Prostate gland (tissue), 2 donors: ENCODE results near the gene FAM174C. TPM values are rescaled to one million over a fixed set of nuclear protein-coding genes. Genes with fewer than 3 reads are reported as not detected.

ENCODE experiments used
- DNase-seq: peaks from one replicate; pipeline ENCODE4 v3.0.0-alpha.2; 2019; ENCODE audit warnings: low spot score
- H3K27ac ChIP-seq, 2 donors: fragments of 200-600 bp; sonication (generic); 2 replicates each; pipeline ENCODE4 v1.5.1; 2017 to 2019
- H3K27me3 ChIP-seq: fragments of 200-600 bp; sonication (generic); replicated peaks from 2 replicates; pipeline ENCODE4 v1.5.1; 2019; ENCODE audit not compliant: insufficient read depth
- H3K36me3 ChIP-seq, 2 donors: fragments of 200-600 bp; sonication (generic); 1 replicate in 1 of 2; 2 replicates in 1 of 2; pipeline versions ENCODE4 v1.5.1 to v1.8.1; 2017 to 2019
- H3K4me1 ChIP-seq: fragments of 200-600 bp; sonication (generic); replicated peaks from 2 replicates; pipeline ENCODE4 v1.5.1; 2019
- H3K4me3 ChIP-seq, 2 donors: fragments of 200-600 bp; sonication (generic); 2 replicates each; pipeline ENCODE4 v1.5.1; 2017 to 2019
- H3K9me3 ChIP-seq: fragments of 200-600 bp; sonication (generic); 2 replicates; pipeline ENCODE4 v1.5.1; 2017
- CTCF ChIP-seq, 4 experiments: fragments of 200-600 bp in 2 of 4; fragments of 450-650 bp in 2 of 4; sonication (generic) in 2 of 4; IDR thresholded peaks; 1 replicate in 3 of 4; 2 replicates in 1 of 4; pipeline ENCODE4 v1.5.1; 2016 to 2019; ENCODE audit warnings: antibody characterized with exemption in 4 of 4, mild to moderate bottlenecking in 2 of 4, moderate library complexity in 2 of 4
- POLR2A ChIP-seq: fragments of 450-650 bp; IDR thresholded peaks from one replicate; pipeline ENCODE4 v1.6.1; 2016; ENCODE audit warnings: antibody characterized with exemption, mild to moderate bottlenecking
- POLR2AphosphoS5 ChIP-seq: sonication (generic); formaldehyde crosslinking; IDR thresholded peaks from one replicate; pipeline ENCODE4 v1.6.1; 2017; ENCODE audit warnings: antibody characterized with exemption
- WGBS: methylation state at CpG from one replicate; pipeline ENCODE4 v1.1.5; 2018; 5-methylcytosine and 5-hydroxymethylcytosine counted together
- intact Hi-C: fragments of 100-400 bp; cut with DNase I; formaldehyde crosslinking; loops from one replicate; pipeline ENCODE4 v1.14.2; 2022
- total RNA-seq, 2 donors: library from RNA; depleted of rRNA; stranded (reverse); fragments of >200 nt; gene quantifications; one replicate each; pipeline ENCODE4 v1.1.0, GENCODE V29; 2016

The FAM174C gene
- total RNA-seq, 2 donors from 2014 or later: 95.1 to 98.7 TPM

GRCh38 chr19:1278074-1278473, 2.7 kb downstream of the FAM174C start:
- H3K27me3 ChIP-seq: no peaks in the 10 kb centered on the region
- no peaks in the 10 kb centered on the region for H3K9me3 ChIP-seq
- intact Hi-C loops: loop anchor here (5.0 to 10.0 kb wide), 4 partner anchors 79 to 224 kb away; partner anchors contain the start of genes DAZAP1, GAMT and RPS15
- H3K36me3 ChIP-seq: peaks cover 9 to 14% of the 10 kb centered on the region in 2 donors
- no peak overlapping the region for H3K27ac ChIP-seq
- H3K4me3 ChIP-seq: no peak overlapping the region
- no peak for DNase-seq
- H3K4me1 ChIP-seq: peaks cover 27% of the 10 kb centered on the region
- 86% methylated on average over 12 of the region's 12 CpGs for WGBS
- TF ChIP-seq POLR2A: no peak
- no peak for TF ChIP-seq CTCF (IDR thresholded peaks at IDR 0.05)
- TF ChIP-seq POLR2AphosphoS5: no peak

GRCh38 chr19:1278713-1279660, 3.7 kb downstream of the FAM174C start:
- Histone ChIP-seq H3K27me3 (no peaks in the 10 kb centered on the region), H3K4me3 (no peak overlapping the region), H3K4me1 (peaks cover 20% of the 10 kb centered on the region), H3K36me3 (peaks cover 7 to 8% of the 10 kb centered on the region in 2 donors), H3K9me3 (no peaks in the 10 kb centered on the region), H3K27ac (no peak overlapping the region)
- intact Hi-C loops: loop anchor here (5.0 to 10.0 kb wide), 4 partner anchors 78 to 223 kb away; partner anchors contain the start of genes DAZAP1, GAMT and RPS15
- TF ChIP-seq CTCF (IDR thresholded peaks at IDR 0.05) (no peak), POLR2AphosphoS5 (no peak), POLR2A (no peak)
- 89% methylated on average over 23 of the region's 25 CpGs for WGBS
- no peak for DNase-seq

GRCh38 chr19:1279782-1280341, 4.5 kb downstream of the FAM174C start:
- peaks cover 11% of the 10 kb centered on the region for H3K4me1 ChIP-seq
- TF ChIP-seq POLR2AphosphoS5 (peak; percentile 48), CTCF (IDR thresholded peaks at IDR 0.05) (peak; percentile 88 to 97 (median 94)), POLR2A (no peak)
- H3K27me3 ChIP-seq: no peaks in the 10 kb centered on the region
- H3K9me3 ChIP-seq: no peaks in the 10 kb centered on the region
- peak; percentile 72 for DNase-seq
- intact Hi-C loops: loop anchor here (5.0 to 10.0 kb wide), 4 partner anchors 77 to 222 kb away; partner anchors contain the start of genes DAZAP1, GAMT and RPS15
- no peak overlapping the region for H3K4me3 ChIP-seq
- 32% methylated on average over 9 of the region's 10 CpGs for WGBS
- H3K36me3 ChIP-seq: no peaks in the 10 kb centered on the region
- H3K27ac ChIP-seq: no peak overlapping the region

GRCh38 chr19:1280636-1281568, 5.6 kb downstream of the FAM174C start:
- DNase-seq: no peak
- TF ChIP-seq CTCF (IDR thresholded peaks at IDR 0.05) (no peak), POLR2AphosphoS5 (no peak), POLR2A (no peak)
- no peaks in the 10 kb centered on the region for H3K36me3 ChIP-seq
- peaks cover 8% of the 10 kb centered on the region for H3K4me1 ChIP-seq
- no peak overlapping the region for H3K27ac ChIP-seq
- 88% methylated on average over 49 of the region's 53 CpGs for WGBS
- no peak overlapping the region for H3K4me3 ChIP-seq
- no peaks in the 10 kb centered on the region for H3K9me3 ChIP-seq
- intact Hi-C loops: no loop called here
- no peaks in the 10 kb centered on the region for H3K27me3 ChIP-seq
